ENCODE data around the gene PRKAG2.

- TF ChIP-seq CTCF (IDR thresholded peaks at IDR 0.05; ENCODE audit: low read depth, low read length) (no peak), EZH2phosphoT487 (IDR thresholded peaks at IDR 0.05; ENCODE audit: low read depth) (no peak)
Observed at GRCh38 chr7:151692721-151693120, 184.2 kb downstream of the PRKAG2 start.
